Neural crest cell (in vitro differentiated cells): ENCODE measurements around the gene COX7A1. TPM values are rescaled to one million over a fixed set of nuclear protein-coding genes. Genes with fewer than 3 reads are reported as not detected.

Experiments
- DNase-seq: peaks from one replicate; pipeline ENCODE4 v3.0.0; 2021; ENCODE audit warnings: low read depth, mixed read lengths, low spot score
- H3K27ac Mint-ChIP-seq: one replicate; pipeline ENCODE4 v1.8.0; 2021; ENCODE audit warnings: mild to moderate bottlenecking, mixed read lengths; ENCODE audit not compliant: unreplicated experiment
- H3K27me3 Mint-ChIP-seq: 2 replicates; pipeline ENCODE4 v1.8.0; 2021; ENCODE audit warnings: low read depth, mild to moderate bottlenecking, mixed read lengths
- H3K36me3 Mint-ChIP-seq: 2 replicates; pipeline ENCODE4 v1.8.0; 2021; ENCODE audit warnings: low read depth, mild to moderate bottlenecking, mixed read lengths
- H3K4me1 Mint-ChIP-seq: 2 replicates; pipeline ENCODE4 v1.8.0; 2021; ENCODE audit warnings: mixed read lengths
- H3K4me3 Mint-ChIP-seq: one replicate; pipeline ENCODE4 v1.8.0; 2021; ENCODE audit warnings: mild to moderate bottlenecking, mixed read lengths
- H3K9me3 Mint-ChIP-seq: 2 replicates; pipeline ENCODE4 v1.8.0; 2021; ENCODE audit warnings: mixed read lengths
- total RNA-seq: library from RNA; stranded (reverse); gene quantifications from 2 replicates; pipeline ENCODE4 v1.2.1, GENCODE V29; 2021
- TF ChIP-seq, protein P1 (sequence below): fragments of 200-600 bp; sonication (generic); conservative IDR thresholded peaks from 2 replicates; pipeline ENCODE4 v1.5.0; 2021; ENCODE audit warnings: antibody characterized with exemption, mild to moderate bottlenecking

Gene COX7A1
- total RNA-seq, 1 donor from 2014 or later: not detected

DNA sequence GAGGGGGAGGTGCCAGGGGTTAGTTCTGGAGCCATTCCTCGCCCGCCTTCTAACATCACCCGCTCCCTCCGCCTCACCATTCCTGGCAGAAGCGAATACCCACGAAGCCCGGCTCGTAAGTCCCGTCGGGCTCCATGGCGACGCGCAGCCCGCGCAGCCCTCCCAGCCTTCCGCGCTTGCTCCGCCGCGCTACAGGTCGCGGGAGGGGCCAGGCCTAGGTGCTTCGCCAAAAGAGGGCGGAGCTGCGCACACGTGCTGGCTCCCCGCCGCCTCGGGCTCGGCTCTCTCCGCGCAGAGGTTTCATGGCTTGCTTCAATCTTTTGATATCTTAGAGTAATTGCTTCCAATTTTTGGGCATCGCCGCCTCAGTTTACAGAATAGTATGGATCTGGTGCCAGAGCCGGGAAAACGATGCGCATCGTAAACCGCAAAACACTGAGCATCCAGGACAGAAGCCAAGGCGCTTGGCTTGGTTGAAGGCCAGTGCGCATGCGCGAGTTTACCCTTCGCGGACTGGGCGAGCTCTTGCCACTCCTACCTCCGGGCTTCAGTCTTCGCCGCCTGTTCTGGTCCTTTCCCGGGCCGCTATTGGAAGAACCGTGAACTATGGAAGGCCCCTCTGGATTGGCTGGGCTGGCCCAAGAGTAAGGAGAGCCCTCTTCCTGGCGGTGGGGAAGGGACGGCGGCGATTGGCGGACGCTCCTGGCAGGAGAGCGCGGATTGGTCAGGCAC is 37.4 kb downstream of the COX7A1 start, which contains the start of gene POLR2I:
Gene POLR2I, minus strand, starts transcription at position 155 of the 732 bp plus-strand sequence. Its CDS starts 19 bp downstream, at position 136.
- Mint-ChIP-seq H3K27me3 (peaks cover 5% of the 10 kb centered on the region), H3K36me3 (peaks cover 13% of the 10 kb centered on the region), H3K4me3 (peak within 1 kb of the TSS; percentile 93), H3K4me1 (peaks cover 39% of the 10 kb centered on the region), H3K27ac (peak within 1 kb of the TSS; percentile 95), H3K9me3 (no peaks in the 10 kb centered on the region)
- peak; percentile 99 for DNase-seq
- TF ChIP-seq, protein P1, sequence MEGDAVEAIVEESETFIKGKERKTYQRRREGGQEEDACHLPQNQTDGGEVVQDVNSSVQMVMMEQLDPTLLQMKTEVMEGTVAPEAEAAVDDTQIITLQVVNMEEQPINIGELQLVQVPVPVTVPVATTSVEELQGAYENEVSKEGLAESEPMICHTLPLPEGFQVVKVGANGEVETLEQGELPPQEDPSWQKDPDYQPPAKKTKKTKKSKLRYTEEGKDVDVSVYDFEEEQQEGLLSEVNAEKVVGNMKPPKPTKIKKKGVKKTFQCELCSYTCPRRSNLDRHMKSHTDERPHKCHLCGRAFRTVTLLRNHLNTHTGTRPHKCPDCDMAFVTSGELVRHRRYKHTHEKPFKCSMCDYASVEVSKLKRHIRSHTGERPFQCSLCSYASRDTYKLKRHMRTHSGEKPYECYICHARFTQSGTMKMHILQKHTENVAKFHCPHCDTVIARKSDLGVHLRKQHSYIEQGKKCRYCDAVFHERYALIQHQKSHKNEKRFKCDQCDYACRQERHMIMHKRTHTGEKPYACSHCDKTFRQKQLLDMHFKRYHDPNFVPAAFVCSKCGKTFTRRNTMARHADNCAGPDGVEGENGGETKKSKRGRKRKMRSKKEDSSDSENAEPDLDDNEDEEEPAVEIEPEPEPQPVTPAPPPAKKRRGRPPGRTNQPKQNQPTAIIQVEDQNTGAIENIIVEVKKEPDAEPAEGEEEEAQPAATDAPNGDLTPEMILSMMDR: no peak

DNA sequence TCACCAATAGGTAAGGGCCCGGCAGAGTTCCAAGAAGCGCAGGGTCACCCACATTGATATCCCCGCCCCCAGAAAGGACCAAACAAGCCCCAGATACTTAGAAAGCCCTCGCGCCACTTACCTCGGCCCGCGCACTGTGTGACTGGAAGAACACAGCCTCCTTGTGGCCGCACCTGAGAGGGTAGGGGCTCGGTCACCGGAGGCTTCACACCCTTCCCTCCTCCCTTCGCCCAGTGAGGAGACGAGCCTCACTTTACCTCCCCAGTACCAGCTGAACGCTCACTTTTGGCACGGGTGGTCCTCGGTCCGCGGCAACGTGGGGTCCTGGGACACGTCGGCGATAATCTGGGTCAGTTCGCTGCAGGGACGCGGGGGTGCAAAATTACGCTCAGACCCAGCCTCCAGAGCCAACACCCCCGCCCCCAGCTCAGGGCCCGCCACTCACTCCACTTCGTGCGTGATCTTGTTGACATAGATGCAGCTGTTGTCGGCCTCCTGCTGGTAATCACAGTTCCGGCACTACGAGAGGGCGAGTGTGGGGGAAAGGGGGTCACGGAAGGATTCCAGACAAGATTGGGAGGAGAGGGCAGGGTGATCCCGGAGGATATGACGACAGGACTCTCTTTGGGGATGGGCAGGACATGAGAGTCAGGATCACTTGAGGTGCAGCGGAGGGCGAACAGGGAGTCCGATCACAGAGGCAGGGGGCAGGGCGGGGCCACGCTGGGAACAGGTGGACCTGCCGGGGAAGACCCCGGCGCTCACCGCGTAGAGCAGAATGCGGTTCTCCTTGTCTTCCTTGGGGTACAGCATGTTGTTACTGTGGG is 38.1 kb downstream of the COX7A1 start:
- Mint-ChIP-seq H3K4me1 (peaks cover 37% of the 10 kb centered on the region), H3K9me3 (no peaks in the 10 kb centered on the region), H3K27ac (peak overlapping the region; percentile 95), H3K36me3 (peaks cover 13% of the 10 kb centered on the region), H3K4me3 (peak overlapping the region; percentile 93), H3K27me3 (peaks cover 5% of the 10 kb centered on the region)
- DNase-seq: no peak
- TF ChIP-seq, protein P1: peak; percentile 38

DNA sequence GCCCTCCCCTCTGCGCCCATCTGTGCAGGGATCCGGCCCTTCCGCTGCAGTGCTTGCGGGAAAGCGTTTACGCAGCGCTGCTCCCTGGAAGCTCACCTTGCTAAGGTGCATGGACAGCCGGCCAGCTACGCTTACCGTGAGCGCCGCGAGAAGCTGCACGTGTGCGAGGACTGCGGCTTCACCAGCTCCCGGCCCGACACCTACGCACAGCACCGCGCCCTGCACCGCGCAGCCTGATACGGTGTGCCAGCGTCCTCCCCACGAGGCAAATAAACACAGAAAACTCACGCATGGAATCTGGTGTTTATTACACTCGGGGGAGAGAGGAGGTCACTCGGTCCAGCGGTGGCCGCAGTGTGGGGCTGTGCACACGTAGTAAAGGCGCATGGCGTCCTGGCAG is 38.8 kb downstream of the COX7A1 start:
- Mint-ChIP-seq H3K27ac (peak overlapping the region; percentile 57), H3K4me3 (peak overlapping the region; percentile 93), H3K36me3 (peaks cover 13% of the 10 kb centered on the region), H3K9me3 (no peaks in the 10 kb centered on the region), H3K4me1 (peaks cover 37% of the 10 kb centered on the region), H3K27me3 (peaks cover 5% of the 10 kb centered on the region)
- TF ChIP-seq, protein P1: no peak
- no peak for DNase-seq

DNA sequence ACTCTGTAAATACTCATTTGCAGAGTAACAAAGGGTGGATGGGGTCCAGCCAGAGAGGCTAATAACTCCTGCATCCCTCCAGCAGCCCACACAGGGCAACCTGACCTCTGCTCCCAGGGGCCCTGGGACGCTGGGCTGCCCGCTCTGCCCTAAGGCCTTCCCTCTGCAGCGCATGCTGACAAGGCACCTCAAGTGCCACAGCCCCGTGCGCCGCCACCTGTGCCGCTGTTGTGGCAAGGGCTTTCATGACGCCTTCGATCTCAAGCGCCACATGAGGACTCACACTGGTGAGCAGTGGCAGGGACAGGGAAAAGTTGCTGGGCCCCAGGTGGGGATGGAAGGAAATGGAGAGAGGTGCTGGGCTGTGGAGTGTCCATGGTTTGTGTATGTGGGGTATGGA is 39.6 kb downstream of the COX7A1 start:
- peaks cover 5% of the 10 kb centered on the region for H3K27me3 Mint-ChIP-seq
- no peaks in the 10 kb centered on the region for H3K9me3 Mint-ChIP-seq
- TF ChIP-seq, protein P1: no peak
- peaks cover 10% of the 10 kb centered on the region for H3K36me3 Mint-ChIP-seq
- H3K4me1 Mint-ChIP-seq: peaks cover 33% of the 10 kb centered on the region
- peak overlapping the region; percentile 93 for H3K4me3 Mint-ChIP-seq
- H3K27ac Mint-ChIP-seq: peak overlapping the region; percentile 67
- DNase-seq: no peak

DNA sequence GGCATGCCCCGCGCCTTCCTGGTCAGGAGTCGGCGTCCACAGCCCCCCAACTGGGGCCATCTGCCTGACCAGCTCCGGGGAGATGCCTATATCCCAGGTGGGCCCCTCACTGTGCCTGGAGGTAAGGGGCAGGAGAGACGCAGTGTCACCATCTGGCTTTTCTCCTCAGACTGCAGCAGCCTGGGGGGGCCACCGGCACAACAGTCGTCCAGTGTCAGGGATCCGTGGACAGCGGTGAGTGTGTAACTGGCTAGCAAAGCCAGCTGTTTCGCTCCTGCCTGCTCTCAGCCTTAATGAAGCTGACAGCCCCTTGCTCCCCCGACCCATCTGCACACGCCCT is 41.1 kb downstream of the COX7A1 start:
- DNase-seq: no peak
- peaks cover 11% of the 10 kb centered on the region for H3K36me3 Mint-ChIP-seq
- peaks cover 26% of the 10 kb centered on the region for H3K4me1 Mint-ChIP-seq
- no peaks in the 10 kb centered on the region for H3K9me3 Mint-ChIP-seq
- H3K4me3 Mint-ChIP-seq: no peak overlapping the region
- TF ChIP-seq, protein P1: no peak
- H3K27me3 Mint-ChIP-seq: peaks cover 5% of the 10 kb centered on the region
- H3K27ac Mint-ChIP-seq: no peak overlapping the region
